Neural cell (in vitro differentiated cells): Measurements from ENCODE around the gene ABCA10. TPM values are rescaled to one million over a fixed set of nuclear protein-coding genes. Genes with fewer than 3 reads are reported as not detected.

ENCODE experiments used
- H2AFZ ChIP-seq: fragments of 200-600, 300-800 bp; sonication (generic), shearing (Covaris generic); 2 replicates; pipeline ENCODE4 v1.6.0; 2014; ENCODE audit warnings: low read depth, mild to moderate bottlenecking, antibody characterized with exemption, low read length, moderate library complexity
- H3F3A ChIP-seq: fragments of 200-600 bp; shearing (Covaris generic); 2 replicates; pipeline ENCODE4 v1.6.1; 2016; ENCODE audit warnings: mild to moderate bottlenecking, moderate library complexity, mixed read lengths, antibody characterized with exemption, low read length; ENCODE audit not compliant: insufficient read depth, poor library complexity, severe bottlenecking
- H3K27ac ChIP-seq: fragments of 200-600, 300-800 bp; sonication (generic), shearing (Covaris generic); 2 replicates; pipeline ENCODE4 v1.5.1; 2014; ENCODE audit warnings: mild to moderate bottlenecking, low read length, moderate library complexity
- H3K27me3 ChIP-seq: fragments of 300-800, 200-600 bp; sonication (generic), shearing (Covaris generic); 2 replicates; pipeline ENCODE4 v1.6.0; 2014; ENCODE audit warnings: mild to moderate bottlenecking, low read depth, low read length, moderate library complexity; ENCODE audit not compliant: insufficient read depth
- H3K36me3 ChIP-seq: fragments of 300-800, 200-600 bp; sonication (generic), shearing (Covaris generic); 2 replicates; pipeline ENCODE4 v1.5.1; 2014; ENCODE audit warnings: mild to moderate bottlenecking, antibody characterized with exemption, low read length, moderate library complexity; ENCODE audit not compliant: insufficient read depth
- H3K4me2 ChIP-seq: fragments of 300-800, 200-600 bp; sonication (generic), shearing (Covaris generic); 2 replicates; pipeline ENCODE4 v1.6.0; 2014; ENCODE audit warnings: mild to moderate bottlenecking, low read length
- H3K4me3 ChIP-seq: fragments of 300-800, 200-600 bp; sonication (generic), shearing (Covaris generic); 2 replicates; pipeline ENCODE4 v1.5.1; 2014; ENCODE audit warnings: mild to moderate bottlenecking, low read length, moderate library complexity
- H3K79me2 ChIP-seq: fragments of 200-600 bp; shearing (Covaris generic); replicated peaks from 2 replicates; pipeline ENCODE4 v1.6.0; 2014; ENCODE audit warnings: mild to moderate bottlenecking, low read length, moderate library complexity; ENCODE audit not compliant: insufficient read depth
- H3K9ac ChIP-seq: fragments of 300-800, 200-600 bp; sonication (generic), shearing (Covaris generic); 2 replicates; pipeline ENCODE4 v1.6.1; 2016; ENCODE audit warnings: mild to moderate bottlenecking, low read length, mixed read lengths
- H3K9me2 ChIP-seq: fragments of 200-600 bp; shearing (Covaris generic); 2 replicates; pipeline ENCODE4 v1.6.1; 2016; ENCODE audit warnings: mild to moderate bottlenecking, low read length, mixed read lengths; ENCODE audit not compliant: insufficient read depth
- H3K9me3 ChIP-seq: fragments of 200-600, 300-800 bp; sonication (generic), shearing (Covaris generic); 2 replicates; pipeline ENCODE4 v1.6.1; 2016; ENCODE audit warnings: mild to moderate bottlenecking, mixed run types, low read length, moderate library complexity, mixed read lengths
- H4K20me1 ChIP-seq: fragments of 200-600 bp; shearing (Covaris generic); 2 replicates; pipeline ENCODE4 v1.6.1; 2016; ENCODE audit warnings: mild to moderate bottlenecking, mixed run types; ENCODE audit not compliant: insufficient read depth
- CTCF ChIP-seq: fragments of 450-650 bp; IDR thresholded peaks from 2 replicates; pipeline ENCODE4 v1.5.1; 2014; ENCODE audit warnings: antibody characterized with exemption, mild to moderate bottlenecking, moderate library complexity; ENCODE audit not compliant: poor library complexity, severe bottlenecking
- EP300 ChIP-seq: fragments of 450-650 bp; conservative IDR thresholded peaks from 2 replicates; pipeline ENCODE4 v1.6.1; 2014; ENCODE audit warnings: antibody characterized with exemption, mild to moderate bottlenecking, moderate library complexity; ENCODE audit not compliant: poor library complexity, severe bottlenecking
- EZH2 ChIP-seq: fragments of 200-600, 300-800 bp; shearing (Covaris generic), sonication (generic); IDR thresholded peaks from 2 replicates; pipeline ENCODE4 v1.6.1; 2014; ENCODE audit warnings: antibody characterized with exemption, low read length, borderline replicate concordance, mild to moderate bottlenecking; ENCODE audit not compliant: insufficient read depth, poor library complexity, severe bottlenecking
- MXI1 ChIP-seq: fragments of 450-650 bp; conservative IDR thresholded peaks from 2 replicates; pipeline ENCODE4 v1.6.1; 2014; ENCODE audit warnings: antibody characterized with exemption, mild to moderate bottlenecking; ENCODE audit not compliant: poor library complexity, severe bottlenecking
- POLR2AphosphoS5 ChIP-seq: IDR thresholded peaks from 2 replicates; pipeline ENCODE4 v1.6.1; 2012
- RAD21 ChIP-seq: fragments of 450-650 bp; conservative IDR thresholded peaks from 2 replicates; pipeline ENCODE4 v1.6.1; 2014; ENCODE audit warnings: antibody characterized with exemption, mild to moderate bottlenecking, moderate library complexity
- REST ChIP-seq: IDR thresholded peaks from 2 replicates; pipeline ENCODE4 v1.6.1; 2012; ENCODE audit warnings: borderline replicate concordance
- SMC3 ChIP-seq: fragments of 450-650 bp; conservative IDR thresholded peaks from 2 replicates; pipeline ENCODE4 v1.6.1; 2014; ENCODE audit warnings: antibody characterized with exemption, mild to moderate bottlenecking, moderate library complexity; ENCODE audit not compliant: poor library complexity
- TAF1 ChIP-seq: IDR thresholded peaks from 2 replicates; pipeline ENCODE4 v1.6.1; 2012; ENCODE audit warnings: low read depth
- polyA plus RNA-seq: library from polyadenylated mRNA; depleted of rRNA; stranded (reverse); fragments of >200 nt; gene quantifications from 2 replicates; pipeline ENCODE4 v1.2.3, GENCODE V29; 2014

Gene ABCA10
- polyA plus RNA-seq, 1 donor from 2014 or later, result 15.3 TPM

GRCh38 chr17:69105907-69106730 lies 122.5 kb downstream of the ABCA10 start:
- no peaks in the 10 kb centered on the region for H4K20me1 ChIP-seq
- TF ChIP-seq POLR2AphosphoS5 (peak; percentile 75), EP300 (peak; percentile 88), CTCF (no peak)
- H2AFZ ChIP-seq, result no peak overlapping the region
- H3K9ac ChIP-seq, result no peak overlapping the region
- no peaks in the 10 kb centered on the region for H3K9me2 ChIP-seq
- no peaks in the 10 kb centered on the region for H3K27me3 ChIP-seq
- no peak overlapping the region for H3K4me2 ChIP-seq
- peak overlapping the region; percentile 57 for H3K27ac ChIP-seq
- H3K4me3 ChIP-seq, result no peak overlapping the region
- no peaks in the 10 kb centered on the region for H3K79me2 ChIP-seq
- no peaks in the 10 kb centered on the region for H3K9me3 ChIP-seq
- H3F3A ChIP-seq, result no peaks in the 10 kb centered on the region
- no peaks in the 10 kb centered on the region for H3K36me3 ChIP-seq

- Histone ChIP-seq H3K9me2 (no peaks in the 10 kb centered on the region), H3F3A (no peaks in the 10 kb centered on the region), H2AFZ (no peak overlapping the region), H4K20me1 (no peaks in the 10 kb centered on the region), H3K9ac (no peak overlapping the region), H3K79me2 (no peaks in the 10 kb centered on the region), H3K9me3 (no peaks in the 10 kb centered on the region), H3K4me2 (no peak overlapping the region), H3K36me3 (no peaks in the 10 kb centered on the region), H3K4me3 (no peak overlapping the region), H3K27me3 (no peaks in the 10 kb centered on the region), H3K27ac (no peak overlapping the region)
- TF ChIP-seq CTCF (no peak), RAD21 (no peak), REST (no peak), POLR2AphosphoS5 (no peak), MXI1 (no peak), EZH2 (no peak), SMC3 (no peak), EP300 (no peak), TAF1 (no peak)
These were observed 124.9 kb downstream of the ABCA10 start for GRCh38 chr17:69103557-69104233.
